Stimulated activated CD4-positive, alpha-beta T cell treated with anti-CD3 and anti-CD28 coated beads, Interleukin-4, amount 100 ng/mL, for 4 hours (primary cell): Measurements from ENCODE around the gene PLPP7.
"Not testable (repeated sequence)": the region's sequence is repeated elsewhere in the genome, so short reads cannot be mapped to it uniquely, and the experiment has no call there.

Experiments
- DNase-seq, 2 experiments: peaks; one replicate each; pipeline ENCODE4 v3.0.0-alpha.2; 2020

PLPP7 gene

DNA sequence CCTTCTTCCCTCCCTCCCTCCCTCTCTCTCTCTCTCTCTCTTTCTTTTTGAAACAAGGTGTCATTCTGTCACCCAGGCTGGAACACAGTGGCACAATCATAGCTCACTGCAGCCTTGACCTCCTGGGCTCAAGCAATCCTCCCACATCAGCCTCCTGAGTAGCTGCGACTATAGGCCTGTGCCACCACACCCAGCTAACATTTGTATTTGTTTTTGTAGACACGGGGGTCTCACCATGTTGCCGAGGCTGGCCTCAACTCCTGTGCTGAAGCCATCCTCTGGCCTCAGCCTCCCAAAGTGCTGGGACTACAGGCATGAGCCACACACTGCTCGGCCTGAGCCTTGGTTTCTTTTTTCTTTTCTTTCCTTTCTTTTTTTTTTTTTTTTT, 45.8 kb downstream of the PLPP7 start:
- DNase-seq: no peak

DNA sequence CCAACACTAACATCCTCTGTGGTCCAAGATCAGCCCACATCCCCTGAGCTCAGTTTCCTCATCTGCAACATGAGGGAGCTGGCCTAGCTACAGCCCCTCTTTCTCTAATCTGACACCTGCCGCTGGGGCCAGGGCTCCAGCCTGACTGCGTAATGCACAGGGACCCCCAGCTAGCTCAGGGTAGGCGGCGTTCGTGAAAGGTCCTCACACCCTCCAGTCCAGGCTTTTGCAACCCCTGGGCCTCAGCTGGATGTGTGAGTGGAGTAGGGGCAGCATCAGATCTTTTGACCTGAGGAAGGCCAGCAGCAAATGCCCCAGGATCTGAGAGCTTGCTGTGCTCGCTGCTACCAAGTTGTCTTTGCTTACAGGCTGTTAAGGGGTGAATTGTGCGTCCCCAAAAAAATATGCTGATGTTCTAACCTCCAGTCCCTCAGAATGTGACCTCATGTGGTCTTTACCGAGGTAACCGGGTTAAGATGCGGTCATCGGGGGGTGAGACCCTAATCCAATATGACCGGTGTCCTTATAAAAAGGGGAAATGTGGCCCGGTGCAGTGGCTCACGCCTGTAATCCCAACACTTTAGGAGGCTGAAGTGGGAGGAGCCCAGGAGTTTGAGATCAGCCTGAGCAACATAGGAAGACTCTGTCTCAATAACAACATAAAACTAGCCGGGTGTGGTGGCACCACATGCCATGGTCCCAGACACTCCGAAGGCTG, 47.8 kb downstream of the PLPP7 start:
- no peak for DNase-seq

DNA sequence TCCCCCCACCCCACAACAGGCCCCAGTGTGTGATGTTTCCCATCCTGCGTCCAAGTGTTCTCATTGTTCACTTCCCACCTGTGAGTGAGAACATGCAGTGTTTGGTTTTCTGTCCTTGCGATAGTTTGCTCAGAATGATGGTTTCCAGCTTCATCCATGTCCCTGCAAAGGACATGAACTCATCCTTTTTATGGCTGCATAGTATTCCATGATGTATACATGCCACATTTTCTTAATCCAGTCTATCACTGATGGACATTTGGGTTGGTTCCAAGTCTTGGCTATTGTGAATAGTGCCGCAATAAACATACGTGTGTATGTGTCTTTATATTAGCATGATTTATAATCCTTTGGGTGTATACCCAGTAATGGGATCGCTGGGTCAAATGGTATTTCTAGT, 49.7 kb downstream of the PLPP7 start:
- not testable (repeated sequence) for DNase-seq

DNA sequence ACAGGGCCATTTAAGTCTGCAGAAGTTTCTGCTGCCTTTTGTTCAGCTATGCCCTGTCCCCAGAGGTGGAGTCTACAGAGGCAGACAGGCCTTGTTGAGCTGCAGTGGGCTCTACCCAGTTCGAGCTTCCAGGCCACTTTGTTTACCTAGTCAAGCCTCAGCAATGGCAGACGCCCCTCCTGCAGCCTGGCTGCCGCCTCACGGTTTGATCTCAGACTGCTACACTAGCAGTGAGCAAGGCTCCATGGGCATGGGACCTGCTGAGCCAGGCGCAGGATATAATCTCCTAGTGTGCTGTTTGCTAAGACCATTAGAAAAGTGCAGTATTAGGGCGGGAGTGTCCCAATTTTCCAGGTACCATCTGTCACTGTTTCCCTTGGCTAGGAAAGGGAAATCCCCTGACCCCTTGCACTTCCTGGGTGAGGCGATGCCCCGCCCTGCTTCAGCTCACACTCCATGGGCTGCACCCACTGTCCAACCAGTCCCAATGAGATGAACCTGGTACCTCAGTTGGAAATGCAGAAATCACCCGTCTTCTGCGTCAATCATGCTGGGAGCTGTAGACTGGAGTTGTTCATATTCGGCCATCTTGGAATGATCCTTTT, 55.5 kb downstream of the PLPP7 start:
- DNase-seq: not testable (repeated sequence)

DNA sequence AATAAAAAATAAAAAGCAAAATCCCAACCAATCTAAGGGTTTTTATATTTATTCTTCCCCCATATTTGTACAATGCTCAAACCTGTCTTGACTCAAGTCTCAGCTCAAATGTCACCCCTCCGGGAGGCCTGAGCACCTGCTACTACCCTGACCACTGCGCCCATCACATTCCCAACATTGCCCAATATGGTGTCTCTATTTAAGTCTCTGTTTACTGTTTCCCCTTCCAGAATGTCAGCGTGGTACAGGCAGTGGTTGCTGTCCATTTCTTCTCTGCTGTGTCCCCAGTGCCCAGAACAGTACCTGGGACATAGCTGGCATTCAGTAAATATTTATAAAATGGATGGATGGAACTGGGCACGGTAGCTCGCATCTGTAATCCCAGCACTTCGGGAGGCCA, 57.0 kb downstream of the PLPP7 start:
- DNase-seq: no peak

DNA sequence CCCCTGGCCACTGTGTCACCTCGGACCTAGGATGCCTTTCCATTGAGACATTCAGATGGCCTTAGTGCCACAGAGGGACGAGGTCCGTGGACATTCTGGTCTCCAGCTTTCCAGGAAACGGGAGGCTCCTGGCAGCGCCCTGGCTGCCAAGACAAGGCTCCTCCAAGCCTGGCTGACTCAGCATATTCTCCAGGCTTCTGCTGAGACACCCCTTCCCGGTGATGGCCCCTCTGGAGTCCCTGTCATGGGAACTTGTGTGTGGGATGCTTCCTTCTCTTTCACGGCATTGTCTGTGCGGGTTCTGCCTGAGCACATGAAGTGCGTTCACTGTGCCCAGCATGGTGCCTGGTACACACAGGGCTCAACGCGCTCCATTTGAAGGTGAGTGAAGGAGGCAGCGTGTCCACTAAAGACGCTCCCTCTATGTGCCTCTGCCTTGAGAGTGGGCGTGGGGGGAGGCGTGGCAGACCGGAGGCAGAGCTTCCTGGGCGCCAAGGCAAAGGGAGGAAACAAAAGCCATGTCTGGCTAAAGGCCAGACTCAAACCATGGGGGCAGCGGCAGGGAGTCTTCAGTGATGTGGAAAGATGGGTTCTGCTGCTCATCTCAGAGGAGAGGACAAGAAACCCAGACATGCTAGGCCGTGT, 58.0 kb downstream of the PLPP7 start:
- DNase-seq: no peak

DNA sequence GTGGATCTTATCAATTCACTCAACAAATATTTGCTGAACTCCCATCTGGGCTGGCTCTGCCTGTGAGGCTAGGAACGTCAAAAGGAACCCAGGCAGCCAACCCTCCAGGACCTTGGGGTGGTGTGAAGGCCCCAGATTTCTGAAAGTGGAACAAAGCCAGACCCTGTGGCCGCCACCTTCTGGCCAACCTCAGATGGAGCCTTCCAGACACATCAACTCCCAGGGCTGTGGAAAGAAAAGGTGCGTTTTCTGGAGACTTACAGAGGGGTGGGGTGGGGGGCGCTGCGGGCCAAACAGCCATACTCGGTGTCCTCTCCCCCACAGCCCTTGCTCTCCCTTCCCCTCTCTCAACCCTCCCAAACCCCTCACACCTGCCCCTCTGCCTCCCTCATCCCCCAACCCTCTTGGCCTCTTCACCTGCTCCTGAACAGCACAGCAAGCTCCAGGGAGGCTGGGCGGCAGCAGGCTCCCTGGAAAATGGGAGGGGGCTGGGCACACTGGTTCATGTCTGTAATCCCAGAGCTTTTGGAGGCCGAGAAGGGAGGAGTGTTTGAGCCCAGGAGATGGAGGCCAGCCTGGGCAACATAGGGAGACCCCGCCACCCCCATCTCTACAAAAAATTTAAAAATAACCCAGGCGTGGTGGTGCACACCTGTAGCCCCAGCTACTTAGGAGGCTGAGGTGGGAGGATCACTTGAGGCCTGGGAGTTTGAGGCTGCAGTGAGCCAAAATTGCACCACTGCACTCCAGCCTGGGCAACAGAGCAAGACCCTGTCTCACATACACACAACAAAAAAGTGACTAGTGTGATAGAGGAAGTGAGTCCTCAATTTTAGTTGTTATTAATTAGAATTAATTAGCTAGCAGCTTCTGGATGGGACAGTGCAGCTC, 59.4 kb downstream of the PLPP7 start:
- DNase-seq: no peak

DNA sequence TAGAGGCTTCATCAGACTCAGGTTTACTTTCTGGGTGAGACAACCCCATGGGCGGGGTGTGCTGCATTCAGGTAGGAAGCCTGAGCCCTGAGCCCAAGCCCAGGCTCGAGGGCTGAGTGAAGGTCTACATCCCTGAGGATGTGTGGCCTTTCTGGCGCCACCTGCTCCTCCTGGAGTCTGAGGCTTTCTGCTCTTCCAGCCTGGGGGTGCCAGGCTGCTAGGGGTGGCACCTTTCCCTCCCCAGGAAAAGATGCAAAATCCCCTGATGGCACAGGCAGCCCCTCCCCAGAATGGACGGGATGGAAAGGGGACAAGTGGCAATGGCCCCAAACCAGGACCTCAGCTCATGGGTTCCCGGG, 60.0 kb downstream of the PLPP7 start:
- no peak for DNase-seq

DNA sequence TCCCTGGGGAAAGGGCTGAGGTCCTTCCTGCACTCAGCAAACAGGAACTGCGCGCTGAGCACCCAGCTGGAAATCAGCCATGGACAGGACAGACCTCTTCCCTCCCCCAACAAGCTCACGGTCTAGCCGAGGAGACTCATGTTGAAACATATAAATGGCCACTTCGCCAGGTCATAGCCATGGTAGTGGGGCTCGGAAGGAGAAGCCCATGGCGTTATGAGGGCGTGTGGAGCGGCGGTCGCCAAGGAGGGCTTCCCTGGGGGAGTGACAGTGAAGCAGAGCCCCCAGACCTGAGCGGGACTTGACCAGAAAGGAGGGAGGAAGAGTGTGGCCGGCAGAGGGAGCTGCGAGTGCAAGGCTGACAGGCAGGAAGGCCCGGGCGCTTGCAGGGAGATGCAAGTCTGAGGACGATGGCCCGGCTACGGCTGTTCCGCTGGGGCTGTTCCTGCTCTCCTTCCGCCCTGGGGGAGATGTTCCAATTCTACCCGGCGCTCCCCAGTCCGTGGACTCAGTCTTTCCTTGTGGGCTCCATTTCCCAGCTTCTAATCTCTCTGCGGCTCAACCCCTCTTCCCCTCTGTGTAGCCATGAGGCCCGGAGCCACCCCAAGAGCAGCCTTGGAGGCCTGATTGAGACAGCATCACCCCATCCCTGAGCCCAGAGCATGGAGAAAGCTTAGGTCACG, 60.5 kb downstream of the PLPP7 start:
- peak; percentile 79 to 86 for DNase-seq

DNA sequence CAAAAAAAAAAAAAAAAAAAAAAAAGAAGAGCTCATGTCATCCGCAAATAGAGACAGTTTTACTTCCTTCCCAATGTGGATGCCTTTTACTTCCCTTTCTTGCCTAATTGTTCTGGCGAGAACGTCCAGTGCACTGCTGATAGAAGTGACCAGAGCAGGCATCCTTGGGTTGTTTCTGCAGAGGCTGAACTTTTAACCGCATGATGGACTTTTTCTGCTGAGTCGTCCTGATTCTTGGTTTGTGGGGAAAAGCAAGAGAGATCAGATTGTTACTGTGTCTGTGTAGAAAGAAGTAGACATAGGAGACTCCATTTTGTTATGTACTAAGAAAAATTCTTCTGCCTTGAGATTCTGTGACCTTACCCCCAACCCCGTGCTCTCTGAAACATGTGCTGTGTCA, 67.0 kb downstream of the PLPP7 start:
- DNase-seq: not testable (repeated sequence)

DNA sequence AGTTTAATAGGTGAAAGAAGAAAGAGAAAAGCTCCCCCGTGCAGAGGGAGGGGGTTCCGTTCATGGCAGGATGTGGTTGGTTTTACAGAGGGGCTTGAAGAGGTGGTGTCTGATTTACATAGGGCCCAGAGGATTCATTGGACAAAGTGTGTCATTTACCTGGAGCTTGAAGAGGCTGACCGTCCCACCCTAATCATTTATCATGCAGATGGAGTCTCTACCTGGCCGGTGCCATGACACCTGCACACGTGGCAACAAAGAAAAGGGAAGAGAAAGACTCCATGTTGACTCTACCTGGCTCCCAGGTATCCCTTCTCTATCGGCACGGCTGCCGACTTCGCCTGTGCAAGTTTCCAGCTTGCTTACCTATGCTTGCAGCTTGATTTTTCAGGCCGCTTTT, 69.0 kb downstream of the PLPP7 start:
- no peak for DNase-seq
